A673 (cell line): ENCODE measurements around the gene CFAP161. TPM values are rescaled to one million over a fixed set of nuclear protein-coding genes. Genes with fewer than 3 reads are reported as not detected.
"Not testable (repeated sequence)": the region's sequence is repeated elsewhere in the genome, so short reads cannot be mapped to it uniquely, and the experiment has no call there.

Source experiments
- BruUV-seq: library from RNA; stranded (reverse); fragments of 400-500 nt; replicated peaks from 2 replicates; lab custom pipeline; 2021; lab: Mats Ljungman, UMichigan
- CTCF ChIA-PET: fragments of 300-600 bp; sonication (Branson Sonifier 250); formaldehyde crosslinking; loops from one replicate; lab custom pipeline; 2022; ENCODE audit warnings: antibody characterized with exemption; lab: Charles Lee
- POLR2A ChIA-PET: fragments of 300-600 bp; sonication (Branson Sonifier 250); formaldehyde crosslinking; loops from one replicate; lab custom pipeline; 2022; ENCODE audit warnings: antibody characterized with exemption; ENCODE audit not compliant: low non-redundant PET; lab: Charles Lee
- DNase-seq: peaks from one replicate; pipeline ENCODE4 v3.0.0-alpha.2; 2015; ENCODE audit warnings: low spot score
- H3K27ac ChIP-seq: fragments of 200-600 bp; sonication (generic); 2 replicates; pipeline ENCODE4 v1.5.1; 2016; ENCODE audit warnings: mixed run types, low read depth, mild to moderate bottlenecking, mixed read lengths, antibody characterized with exemption, low read length; ENCODE audit not compliant: poor library complexity, severe bottlenecking
- H3K27me3 ChIP-seq: fragments of 200-600 bp; sonication (generic); replicated peaks from 2 replicates; pipeline ENCODE4 v1.6.1; 2017; ENCODE audit warnings: mixed run types, low read depth, mild to moderate bottlenecking, mixed read lengths, antibody characterized with exemption, low read length; ENCODE audit not compliant: insufficient read depth, poor library complexity
- H3K36me3 ChIP-seq: fragments of 200-600 bp; sonication (generic); 2 replicates; pipeline ENCODE4 v1.6.1; 2016; ENCODE audit warnings: mixed run types, mild to moderate bottlenecking, mixed read lengths, antibody characterized with exemption, low read length; ENCODE audit not compliant: insufficient read depth, poor library complexity, severe bottlenecking
- H3K4me1 ChIP-seq: fragments of 200-600 bp; sonication (generic); 2 replicates; pipeline ENCODE4 v1.6.1; 2017; ENCODE audit warnings: mixed run types, mild to moderate bottlenecking, mixed read lengths, antibody characterized with exemption, low read length; ENCODE audit not compliant: insufficient read depth, poor library complexity, severe bottlenecking
- H3K4me3 ChIP-seq: fragments of 200-600 bp; sonication (generic); 2 replicates; pipeline ENCODE4 v1.5.1; 2016; ENCODE audit warnings: low read depth, mixed run types, mild to moderate bottlenecking, mixed read lengths, low read length; ENCODE audit not compliant: poor library complexity, severe bottlenecking
- H3K9me3 ChIP-seq: fragments of 200-600 bp; sonication (generic); 2 replicates; pipeline ENCODE4 v1.6.1; 2016; ENCODE audit warnings: mixed run types, low read depth, mild to moderate bottlenecking, mixed read lengths, antibody characterized with exemption, low read length; ENCODE audit not compliant: poor library complexity, severe bottlenecking
- EZH2 ChIP-seq: fragments of 200-600 bp; sonication (generic); IDR thresholded peaks from 2 replicates; pipeline ENCODE4 v1.6.1; 2017; ENCODE audit warnings: borderline replicate concordance, low read depth, mild to moderate bottlenecking, mixed read lengths, antibody characterized with exemption, low read length; ENCODE audit not compliant: poor library complexity, severe bottlenecking
- intact Hi-C: fragments of 100-400 bp; cut with micrococcal nuclease; formaldehyde crosslinking; loops from one replicate; pipeline ENCODE4 v1.10.0; 2022; ENCODE audit not compliant: unreplicated experiment
- total RNA-seq: library from RNA; stranded (reverse); gene quantifications from 2 replicates; pipeline ENCODE4 v1.2.3, GENCODE V29; 2021
- TF ChIP-seq, protein P1 (sequence below): fragments of 300-800, 200-600 bp; sonication (generic); conservative IDR thresholded peaks from 2 replicates; pipeline ENCODE4 v1.5.1; 2017; ENCODE audit warnings: low read depth, mild to moderate bottlenecking, antibody characterized with exemption, low read length, moderate library complexity, mixed read lengths

CFAP161 gene
- total RNA-seq, 1 experiment from 2014 or later = 2.8 TPM

DNA sequence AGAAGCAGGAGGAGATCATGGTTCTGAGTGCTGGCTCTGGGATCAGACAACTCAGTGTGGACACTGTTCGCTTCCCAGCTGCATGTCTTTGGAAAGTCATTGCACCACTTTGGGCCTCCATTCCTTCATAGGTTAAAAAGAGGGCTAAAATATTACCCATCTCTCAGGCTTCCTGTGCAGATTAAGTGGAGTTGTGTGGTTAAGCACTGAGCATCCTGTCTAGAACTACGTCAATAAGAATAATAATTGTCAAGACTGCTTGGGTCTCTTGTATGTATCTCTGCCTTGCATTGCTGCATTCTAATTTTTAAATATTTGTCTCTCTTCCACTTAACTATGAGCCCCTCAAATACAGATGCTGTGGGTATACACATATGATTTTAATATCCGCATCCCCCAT, 22.3 kb downstream of the CFAP161 start:
- no peaks in the 10 kb centered on the region for H3K4me1 ChIP-seq
- no peaks in the 10 kb centered on the region for H3K36me3 ChIP-seq
- H3K27me3 ChIP-seq = no peaks in the 10 kb centered on the region
- no peak overlapping the region for H3K4me3 ChIP-seq
- H3K9me3 ChIP-seq = no peaks in the 10 kb centered on the region
- TF ChIP-seq, protein P1, sequence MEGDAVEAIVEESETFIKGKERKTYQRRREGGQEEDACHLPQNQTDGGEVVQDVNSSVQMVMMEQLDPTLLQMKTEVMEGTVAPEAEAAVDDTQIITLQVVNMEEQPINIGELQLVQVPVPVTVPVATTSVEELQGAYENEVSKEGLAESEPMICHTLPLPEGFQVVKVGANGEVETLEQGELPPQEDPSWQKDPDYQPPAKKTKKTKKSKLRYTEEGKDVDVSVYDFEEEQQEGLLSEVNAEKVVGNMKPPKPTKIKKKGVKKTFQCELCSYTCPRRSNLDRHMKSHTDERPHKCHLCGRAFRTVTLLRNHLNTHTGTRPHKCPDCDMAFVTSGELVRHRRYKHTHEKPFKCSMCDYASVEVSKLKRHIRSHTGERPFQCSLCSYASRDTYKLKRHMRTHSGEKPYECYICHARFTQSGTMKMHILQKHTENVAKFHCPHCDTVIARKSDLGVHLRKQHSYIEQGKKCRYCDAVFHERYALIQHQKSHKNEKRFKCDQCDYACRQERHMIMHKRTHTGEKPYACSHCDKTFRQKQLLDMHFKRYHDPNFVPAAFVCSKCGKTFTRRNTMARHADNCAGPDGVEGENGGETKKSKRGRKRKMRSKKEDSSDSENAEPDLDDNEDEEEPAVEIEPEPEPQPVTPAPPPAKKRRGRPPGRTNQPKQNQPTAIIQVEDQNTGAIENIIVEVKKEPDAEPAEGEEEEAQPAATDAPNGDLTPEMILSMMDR = no peak
- TF ChIP-seq EZH2 = no peak
- intact Hi-C loops = no loop called here
- H3K27ac ChIP-seq = no peak overlapping the region
- DNase-seq = no peak
- no TSS peak for BruUV-seq
- ChIA-PET CTCF (interaction anchor here (0.6 to 3.1 kb wide), 3 partner anchors 8 to 162 kb away, joined by 3 to 75 read pairs (median 5); no protein-coding TSS in a partner anchor), POLR2A (no interaction called here)

GRCh38 chr15:81157195-81157938, 23.3 kb downstream of the CFAP161 start:
- H3K36me3 ChIP-seq = no peaks in the 10 kb centered on the region
- DNase-seq = no peak
- no peaks in the 10 kb centered on the region for H3K4me1 ChIP-seq
- no peaks in the 10 kb centered on the region for H3K27me3 ChIP-seq
- POLR2A ChIA-PET = no interaction called here
- no peaks in the 10 kb centered on the region for H3K9me3 ChIP-seq
- CTCF ChIA-PET = interaction anchor here (3.1 kb wide), 1 partner anchor 109 kb away, joined by 75 read pairs; no protein-coding TSS in a partner anchor
- H3K4me3 ChIP-seq = no peak overlapping the region
- TF ChIP-seq, protein P1 = no peak
- TF ChIP-seq EZH2 = no peak
- intact Hi-C loops = no loop called here
- BruUV-seq = no TSS peak
- H3K27ac ChIP-seq = no peak overlapping the region

- H3K9me3 ChIP-seq = no peaks in the 10 kb centered on the region
- no peak for DNase-seq
- no peaks in the 10 kb centered on the region for H3K27me3 ChIP-seq
- no peak overlapping the region for H3K4me3 ChIP-seq
- no peaks in the 10 kb centered on the region for H3K36me3 ChIP-seq
- POLR2A ChIA-PET = no interaction called here
- CTCF ChIA-PET = no interaction called here
- no TSS peak for BruUV-seq
- H3K27ac ChIP-seq = no peak overlapping the region
- no peaks in the 10 kb centered on the region for H3K4me1 ChIP-seq
- intact Hi-C loops = no loop called here
- TF ChIP-seq EZH2 = no peak
- TF ChIP-seq, protein P1 = no peak
These were observed 23.8 kb downstream of the CFAP161 start for GRCh38 chr15:81157939-81158223.

DNA sequence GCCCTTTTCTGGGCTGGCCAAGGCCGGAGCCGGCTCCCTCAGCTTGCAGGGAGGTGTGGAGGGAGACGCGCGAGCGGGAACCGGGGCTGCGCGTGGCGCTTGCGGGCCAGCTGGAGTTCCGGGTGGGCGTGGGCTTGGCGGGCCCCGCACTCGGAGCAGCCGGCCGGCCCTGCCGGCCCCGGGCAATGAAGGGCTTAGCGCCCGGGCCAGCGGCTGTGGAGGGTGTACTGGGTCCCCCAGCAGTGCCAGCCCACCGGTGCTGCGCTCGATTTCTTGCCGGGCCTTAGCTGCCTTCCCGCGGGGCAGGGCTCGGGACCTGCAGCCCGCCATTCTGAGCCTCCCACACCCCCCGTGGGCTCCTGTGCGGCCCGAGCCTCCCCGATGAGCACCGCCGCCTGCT, 24.5 kb downstream of the CFAP161 start:
- intact Hi-C loops, DNase-seq, H3K4me1 ChIP-seq, H3K9me3 ChIP-seq, H3K4me3 ChIP-seq, BruUV-seq, CTCF ChIA-PET, H3K27ac ChIP-seq, H3K27me3 ChIP-seq, POLR2A ChIA-PET, H3K36me3 ChIP-seq: not testable (repeated sequence)
